ENCODE measurements around the gene RFC4. TPM values are rescaled to one million over a fixed set of nuclear protein-coding genes. Genes with fewer than 3 reads are reported as not detected.

The RFC4 gene
- total and polyA plus RNA-seq, 2 of the 13 experiments (the other 11 are each of a cell fraction or from before 2014, with no cell fraction given): 18.5 to 103 TPM

DNA sequence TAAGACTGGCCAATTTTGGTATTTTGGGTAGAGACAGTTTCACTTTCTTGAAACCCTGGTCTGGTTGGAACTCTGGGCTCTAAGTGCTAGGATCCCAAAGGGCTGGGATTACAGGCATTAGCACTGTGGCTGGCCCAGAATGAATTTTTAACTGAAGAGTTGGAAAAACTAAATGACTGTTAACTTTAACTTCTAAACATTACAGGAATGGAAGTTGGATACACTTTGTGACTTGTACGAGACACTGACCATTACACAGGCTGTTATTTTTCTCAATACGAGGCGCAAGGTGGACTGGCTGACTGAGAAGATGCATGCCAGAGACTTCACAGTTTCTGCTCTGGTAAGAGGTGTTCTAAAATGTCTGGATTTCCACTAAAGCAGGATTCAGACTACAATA is 19.4 kb downstream of the RFC4 start:
- 86% methylated on average over 3 of the region's 3 CpGs for WGBS (ENCODE audit: low lambda C conversion rate)
- H3K4me3 ChIP-seq (replicated peaks in 1 of 3; ENCODE audit: insufficient read depth in 1 of 3, low read depth in 2 of 3, low read length in 3 of 3): peak overlapping the region in 2 of 3 experiments; percentile 18 to 22; a peak in 2 of 6 replicates
- peaks cover 39% of the 10 kb centered on the region for H3K4me1 ChIP-seq (ENCODE audit: insufficient read depth, low read length)
- no peak for TF ChIP-seq ZNF720 (CRISPR knock-in tag; IDR thresholded peaks at IDR 0.05)
- no peak for TF ChIP-seq FOXA3 (CRISPR knock-in tag; IDR thresholded peaks at IDR 0.05)
- TF ChIP-seq ZNF577 (CRISPR knock-in tag; IDR thresholded peaks at IDR 0.05; ENCODE audit: borderline replicate concordance, low read depth): no peak
- 0 out of 2 replicates have a peak, but pooled peaks have one; percentile 50 for TF ChIP-seq RBFOX2 (IDR thresholded peaks at IDR 0.05; ENCODE audit: low read depth, low read length)
- no peak for TF ChIP-seq ZNF598 (CRISPR knock-in tag; IDR thresholded peaks at IDR 0.05; ENCODE audit: borderline replicate concordance)
- TF ChIP-seq POLR2G (IDR thresholded peaks at IDR 0.05; ENCODE audit: low read depth, low read length): 0 out of 2 replicates have a peak, but pooled peaks have one; percentile 31
- peak; percentile 56; the same call in 1 of the 2 replicates for TF ChIP-seq POLR2AphosphoS2 (IDR thresholded peaks at IDR 0.05; ENCODE audit: low read depth, low read length)
- TF ChIP-seq, protein P1, sequence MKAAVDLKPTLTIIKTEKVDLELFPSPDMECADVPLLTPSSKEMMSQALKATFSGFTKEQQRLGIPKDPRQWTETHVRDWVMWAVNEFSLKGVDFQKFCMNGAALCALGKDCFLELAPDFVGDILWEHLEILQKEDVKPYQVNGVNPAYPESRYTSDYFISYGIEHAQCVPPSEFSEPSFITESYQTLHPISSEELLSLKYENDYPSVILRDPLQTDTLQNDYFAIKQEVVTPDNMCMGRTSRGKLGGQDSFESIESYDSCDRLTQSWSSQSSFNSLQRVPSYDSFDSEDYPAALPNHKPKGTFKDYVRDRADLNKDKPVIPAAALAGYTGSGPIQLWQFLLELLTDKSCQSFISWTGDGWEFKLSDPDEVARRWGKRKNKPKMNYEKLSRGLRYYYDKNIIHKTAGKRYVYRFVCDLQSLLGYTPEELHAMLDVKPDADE (CRISPR knock-in tag; IDR thresholded peaks at IDR 0.05): no peak
- TF ChIP-seq POLR2AphosphoS5 (IDR thresholded peaks at IDR 0.05; ENCODE audit: low read depth, low read length): peak; percentile 17; the same call in 1 of the 2 replicates
- TF ChIP-seq ZFP37 (CRISPR knock-in tag; IDR thresholded peaks at IDR 0.05; ENCODE audit: borderline replicate concordance): no peak
- no peak for TF ChIP-seq CAMTA2 (CRISPR knock-in tag; IDR thresholded peaks at IDR 0.05; ENCODE audit: borderline replicate concordance)
- TF ChIP-seq, protein P2, sequence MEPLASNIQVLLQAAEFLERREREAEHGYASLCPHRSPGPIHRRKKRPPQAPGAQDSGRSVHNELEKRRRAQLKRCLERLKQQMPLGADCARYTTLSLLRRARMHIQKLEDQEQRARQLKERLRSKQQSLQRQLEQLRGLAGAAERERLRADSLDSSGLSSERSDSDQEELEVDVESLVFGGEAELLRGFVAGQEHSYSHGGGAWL (CRISPR knock-in tag; IDR thresholded peaks at IDR 0.05): no peak
- TF ChIP-seq ZNF331 (CRISPR knock-in tag; IDR thresholded peaks at IDR 0.05): no peak
- TF ChIP-seq SP1 (IDR thresholded peaks at IDR 0.05): no peak
- no peak for TF ChIP-seq SP1 (CRISPR knock-in tag; IDR thresholded peaks at IDR 0.05)
- no peak for TF ChIP-seq ZNF260 (CRISPR knock-in tag; IDR thresholded peaks at IDR 0.05; ENCODE audit: borderline replicate concordance, low read depth)
- no peak for TF ChIP-seq HNRNPK (IDR thresholded peaks at IDR 0.05; ENCODE audit: low read depth, low read length, poor library complexity, severe bottlenecking)
- TF ChIP-seq ZNF333 (CRISPR knock-in tag; IDR thresholded peaks at IDR 0.05; ENCODE audit: borderline replicate concordance): no peak
- TF ChIP-seq ZNF354B (CRISPR knock-in tag; IDR thresholded peaks at IDR 0.05): no peak
- H3K9ac ChIP-seq (ENCODE audit: insufficient read depth, low read depth, low read length): no peak overlapping the region; the same call in 1 of the 2 replicates
- H4K20me1 ChIP-seq (ENCODE audit: insufficient read depth, low read length): peaks cover 67% of the 10 kb centered on the region
- in situ Hi-C loops (cut with HindIII; ENCODE audit: extremely low pct_ligation_motif_present, low pct_unique_long_range_greater_than_20kb) (no loop called here), intact Hi-C loops (cut with micrococcal nuclease; ENCODE audit: unreplicated experiment) (no loop called here)
- no peak for DNase-seq (ENCODE audit: low spot score)
- H3K4me2 ChIP-seq (ENCODE audit: low read depth, low read length): peak overlapping the region; percentile 82
- peak overlapping the region; percentile 27 for H3K27ac ChIP-seq (ENCODE audit: extremely low read length, insufficient read depth, low read length)
- H3K79me2 ChIP-seq (ENCODE audit: insufficient read depth, low read length): peaks cover 35% of the 10 kb centered on the region
- POLR2A ChIA-PET: no interaction called here
- H3K36me3 ChIP-seq (replicated peaks in 1 of 2; ENCODE audit: control insufficient read depth in 1 of 2, insufficient read depth in 2 of 2, low read length in 2 of 2): peaks cover 21 to 52% of the 10 kb centered on the region in 2 experiments
- H3K9me3 ChIP-seq (ENCODE audit: low read length): no peaks in the 10 kb centered on the region
- no peaks in the 10 kb centered on the region; a peak in 1 of 5 replicates for H3K27me3 ChIP-seq (ENCODE audit: control insufficient read depth in 1 of 2, insufficient read depth in 2 of 2, low read length in 2 of 2)
- CTCF ChIA-PET (ENCODE audit: low intra/inter-chr PET ratio, low total read pairs): no interaction called here
- ATAC-seq: no peak
- no peak overlapping the region for H2AFZ ChIP-seq (ENCODE audit: low read length)
- FAIRE-seq: no peak
- BruUV-seq (replicated peaks): no TSS peak

Data from HepG2 (cell line).